Activated CD8-positive, alpha-beta memory T cell treated with anti-CD3 and anti-CD28 coated beads, Interleukin-2, amount 50 U/mL, for 4 hours (primary cell): ENCODE results near the gene ZNF761.
"Not testable (repeated sequence)": the region's sequence is repeated elsewhere in the genome, so short reads cannot be mapped to it uniquely, and the experiment has no call there.

Experiments
- DNase-seq: peaks from one replicate; pipeline ENCODE4 v3.0.0-alpha.2; 2020

ZNF761 gene

DNA sequence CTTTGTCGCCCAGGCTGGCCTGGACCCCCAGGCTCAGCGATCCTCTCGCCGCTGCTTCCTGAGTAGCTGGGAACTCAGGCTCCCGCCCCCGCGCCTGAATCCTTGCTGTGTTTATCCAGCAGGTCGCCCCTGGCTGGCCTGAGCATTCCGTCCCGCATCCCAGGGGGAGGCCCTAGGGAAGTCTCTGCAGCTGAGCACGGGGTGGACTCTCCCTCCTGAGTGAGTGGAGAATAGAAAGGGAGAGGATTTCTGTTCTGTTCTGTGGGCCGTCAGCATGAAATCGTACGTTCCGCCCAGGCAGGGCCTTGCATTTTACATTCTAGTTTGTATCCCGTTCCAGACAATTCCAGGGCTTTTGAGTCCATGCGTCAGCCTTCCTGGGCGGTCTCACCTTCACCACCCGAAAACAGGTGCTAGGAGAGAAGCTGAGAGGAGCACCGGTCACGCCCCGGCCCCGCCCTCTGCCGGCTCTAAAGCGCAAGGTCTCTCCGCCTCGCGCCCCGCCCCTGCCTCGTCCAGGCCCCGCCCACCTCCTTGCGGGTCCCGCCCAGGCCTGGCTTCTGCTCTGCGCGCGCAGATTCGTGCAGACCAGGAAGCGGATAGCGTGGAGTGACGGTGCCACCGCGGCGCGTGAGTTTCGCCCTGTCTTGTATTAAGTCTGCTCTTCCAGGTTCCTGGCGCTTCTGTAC lies at the start of gene ZNF761:
Gene ZNF761 (plus strand): TSS at position 586 of the 689 bp plus-strand sequence. CDS start 15,285 bp downstream, outside the sequence.
- peak; percentile 99 for DNase-seq

DNA sequence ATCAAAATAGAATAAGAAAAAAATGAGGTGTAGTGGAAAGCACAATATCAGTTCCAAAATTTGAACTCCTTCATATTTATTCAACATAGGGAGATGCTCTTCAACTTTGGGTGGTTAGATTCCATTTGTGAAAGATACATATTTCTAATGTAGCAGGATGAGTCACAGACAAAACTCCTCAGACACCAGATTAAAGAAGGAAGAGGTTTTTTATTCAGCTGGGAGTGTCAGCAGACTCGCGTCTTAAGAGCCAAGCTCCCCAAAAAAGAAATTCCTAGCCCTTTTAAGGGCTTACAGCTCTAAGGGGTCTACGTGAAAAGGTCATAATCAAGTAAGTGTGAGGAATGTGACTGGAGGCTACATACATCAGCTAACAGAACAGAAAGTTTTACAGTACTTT lies 43.6 kb upstream of the ZNF761 start:
- no peak for DNase-seq

DNA sequence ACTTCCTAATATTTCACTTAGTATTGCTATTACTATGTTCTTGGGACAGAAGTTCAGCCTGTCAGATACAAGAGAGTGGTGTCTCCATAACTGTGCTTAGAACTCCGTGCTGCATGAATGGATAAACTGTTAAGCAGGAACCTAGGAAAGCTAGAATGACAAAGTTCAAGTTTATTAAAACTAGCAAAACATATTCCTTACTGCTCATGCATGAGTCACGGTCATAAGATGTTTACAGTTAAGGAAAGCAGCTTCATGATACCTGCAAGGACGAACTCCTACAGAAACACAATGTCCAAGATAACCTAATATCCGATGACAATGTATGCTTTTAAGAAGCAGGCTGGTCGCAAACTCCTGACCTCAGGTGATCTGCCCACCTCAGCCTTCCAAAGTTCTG lies 42.9 kb upstream of the ZNF761 start:
- no peak for DNase-seq

DNA sequence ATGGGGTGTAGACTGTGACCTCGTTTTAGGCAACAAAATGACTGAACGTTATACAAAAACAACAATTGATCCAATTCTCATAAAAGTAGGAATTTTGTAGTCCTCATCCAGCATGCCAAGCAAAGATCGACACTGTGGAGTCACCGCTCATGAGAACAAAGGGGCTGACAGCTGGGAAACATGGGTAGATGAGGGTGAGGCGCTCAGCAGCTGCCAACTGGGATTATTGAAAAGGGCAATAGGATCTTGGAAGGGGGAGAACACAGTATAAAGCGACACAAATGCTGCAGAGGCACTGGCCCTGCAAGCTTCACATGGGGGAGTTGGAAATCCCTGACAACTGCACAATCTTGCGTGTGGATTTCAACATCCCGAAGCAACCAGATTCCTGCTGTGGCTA lies 42.2 kb upstream of the ZNF761 start:
- no peak for DNase-seq

DNA sequence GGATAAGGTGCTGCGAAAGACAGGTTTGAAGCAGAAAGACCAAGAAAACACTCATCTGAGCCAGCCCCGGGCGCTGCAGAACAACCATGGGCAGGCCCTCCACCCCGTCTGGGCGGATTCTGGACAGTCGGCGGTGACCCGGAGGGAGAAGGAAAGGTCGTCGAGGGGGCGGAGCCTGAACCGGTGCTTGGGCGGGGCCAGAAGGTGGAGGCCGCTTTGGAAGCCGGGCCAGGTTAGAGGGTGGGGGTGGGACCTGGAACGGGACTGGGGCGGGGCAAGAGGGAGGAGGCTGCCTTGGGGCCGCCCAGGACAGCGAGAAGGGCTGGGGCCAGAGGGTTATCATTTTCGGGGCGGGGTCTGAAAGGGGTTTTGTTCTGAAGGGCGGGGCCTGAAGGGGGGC lies 41.8 kb upstream of the ZNF761 start:
- DNase-seq: no peak

DNA sequence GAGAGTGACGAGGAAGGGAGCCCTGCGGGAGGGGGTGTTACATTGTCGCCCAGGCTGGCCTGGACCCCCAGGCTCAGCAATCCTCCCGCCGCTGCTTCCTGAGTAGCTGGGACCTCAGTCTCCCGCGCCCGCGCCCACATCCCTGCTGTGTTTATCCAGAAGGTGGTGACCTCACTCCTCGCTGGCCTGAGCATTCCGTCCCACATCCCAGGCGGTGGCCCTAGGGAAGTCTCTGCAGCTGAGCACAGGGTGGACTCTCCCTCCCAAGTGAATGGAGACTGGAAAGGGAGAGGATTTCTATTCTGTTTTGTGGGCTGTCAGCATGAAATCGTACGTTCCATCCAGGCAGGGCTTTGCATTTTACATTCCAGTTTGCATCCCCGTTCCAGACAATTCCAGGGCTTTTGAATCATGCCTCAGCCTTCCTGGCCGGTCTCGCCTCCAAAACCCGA lies 37.2 kb upstream of the ZNF761 start:
- no peak for DNase-seq

DNA sequence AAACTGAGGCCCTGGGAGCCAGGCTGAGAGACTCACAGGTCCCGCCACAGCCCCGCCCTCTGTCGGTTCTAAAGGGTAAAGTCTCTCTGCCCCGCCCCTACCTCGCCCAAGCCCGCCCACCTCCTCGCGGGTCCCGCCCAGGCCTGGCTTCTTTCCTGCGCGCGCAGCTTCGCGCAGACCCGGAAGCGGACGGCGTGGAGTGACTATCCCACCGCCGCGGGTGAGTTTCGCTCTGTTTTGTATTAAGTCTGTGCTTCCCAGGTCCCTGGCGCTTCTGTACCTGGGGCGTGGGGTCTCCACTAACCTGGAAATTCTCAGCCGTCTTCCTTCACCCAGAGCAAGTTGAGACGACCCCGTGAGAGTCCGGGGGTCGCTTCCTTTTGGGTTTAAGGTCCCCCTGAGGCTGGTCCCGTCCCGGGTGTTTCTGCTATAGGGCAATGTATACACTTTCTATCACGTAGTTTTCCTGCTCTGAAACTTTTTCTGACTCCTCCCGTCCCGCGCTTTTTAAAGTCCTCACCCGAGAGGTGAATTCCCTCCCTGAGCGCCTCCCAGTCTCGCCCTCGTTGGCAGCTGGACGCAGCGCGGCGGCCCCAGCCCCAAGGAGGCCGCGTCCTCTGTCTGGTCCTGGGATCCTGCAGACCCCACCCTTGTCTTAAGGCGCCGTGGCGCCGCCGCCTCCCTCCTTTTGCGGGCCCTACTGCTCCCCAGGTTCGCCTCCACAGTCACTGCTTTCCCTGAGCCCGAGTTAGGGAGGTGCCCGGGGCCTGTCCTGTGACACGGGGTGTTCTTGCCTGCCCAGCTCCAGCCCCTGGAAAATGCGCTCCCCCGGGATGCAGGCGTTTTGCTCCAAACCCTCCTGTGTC lies 36.6 kb upstream of the ZNF761 start, which contains the start of gene ZNF765:
Gene ZNF765 (plus strand): TSS at position 176 of the 866 bp plus-strand sequence. CDS start 2,867 bp downstream, outside the sequence.
- peak; percentile 98 for DNase-seq

DNA sequence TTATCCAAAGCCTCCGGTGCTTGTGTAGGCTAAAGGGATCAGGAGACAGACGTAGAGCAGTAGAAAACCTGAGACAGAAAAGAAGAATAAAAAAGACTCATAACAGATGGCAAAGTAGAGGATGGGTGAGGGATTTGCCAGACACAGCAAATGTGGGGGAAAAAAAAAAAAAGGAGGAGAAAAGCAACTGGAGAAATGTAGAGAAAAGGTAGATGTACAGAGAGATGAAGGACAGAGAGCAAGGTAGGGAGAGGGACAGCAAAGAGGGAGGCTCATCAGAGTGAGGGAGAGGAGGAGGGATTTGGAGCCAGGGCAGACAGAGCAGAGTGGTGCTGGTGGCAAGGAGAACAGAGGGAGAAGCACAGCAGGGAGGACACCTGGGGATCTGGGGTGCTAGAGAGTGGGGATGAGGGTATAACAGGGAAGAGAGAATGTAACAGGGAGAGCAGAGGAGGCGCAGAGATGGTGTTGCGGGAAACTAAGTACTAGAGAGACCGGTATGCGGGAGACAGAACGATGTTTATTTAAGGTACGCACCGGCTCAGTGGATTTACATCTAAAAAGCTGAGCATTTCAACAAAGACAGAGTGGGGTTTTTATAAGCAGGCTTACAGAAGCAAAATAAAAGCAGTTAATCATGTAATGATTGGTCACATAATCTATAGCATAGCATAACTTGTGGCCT lies 35.8 kb upstream of the ZNF761 start:
- not testable (repeated sequence) for DNase-seq

DNA sequence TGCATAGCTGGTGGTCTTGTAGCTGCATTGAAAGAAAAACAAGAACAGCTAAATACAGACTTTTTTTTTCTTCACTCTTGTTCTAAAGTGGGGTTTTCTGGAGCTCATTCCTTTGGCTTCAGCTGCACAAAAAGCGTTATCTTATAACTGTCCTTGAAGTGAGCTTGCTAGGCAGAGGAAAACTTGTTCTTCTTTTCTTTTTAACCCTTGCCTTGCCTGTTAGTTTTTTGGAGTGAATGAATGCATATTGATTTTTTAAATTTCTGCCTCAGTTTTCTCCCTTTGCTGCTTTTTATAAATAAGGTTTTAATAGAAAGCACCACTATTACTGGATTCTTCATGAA lies 35.3 kb upstream of the ZNF761 start:
- DNase-seq: no peak

DNA sequence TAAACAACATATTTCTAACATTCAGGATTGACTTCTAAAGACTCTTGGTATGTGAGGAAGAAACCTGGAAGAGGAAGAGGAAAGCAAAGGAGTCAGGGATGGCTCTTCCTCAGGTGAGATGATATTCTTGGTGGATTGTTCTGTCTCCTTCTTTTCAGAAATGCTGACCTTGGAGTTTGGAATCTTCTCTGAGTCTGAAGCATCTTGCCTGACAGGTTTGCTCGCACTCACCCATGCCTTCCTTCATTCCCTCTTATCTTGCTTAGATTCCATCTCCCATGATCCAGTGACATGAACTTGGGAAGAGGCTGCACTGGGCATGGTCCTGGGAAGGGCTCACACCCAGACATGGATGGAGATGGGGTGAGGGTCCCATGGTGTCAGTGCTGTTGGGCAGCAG lies 33.9 kb upstream of the ZNF761 start:
- DNase-seq: not testable (repeated sequence)

DNA sequence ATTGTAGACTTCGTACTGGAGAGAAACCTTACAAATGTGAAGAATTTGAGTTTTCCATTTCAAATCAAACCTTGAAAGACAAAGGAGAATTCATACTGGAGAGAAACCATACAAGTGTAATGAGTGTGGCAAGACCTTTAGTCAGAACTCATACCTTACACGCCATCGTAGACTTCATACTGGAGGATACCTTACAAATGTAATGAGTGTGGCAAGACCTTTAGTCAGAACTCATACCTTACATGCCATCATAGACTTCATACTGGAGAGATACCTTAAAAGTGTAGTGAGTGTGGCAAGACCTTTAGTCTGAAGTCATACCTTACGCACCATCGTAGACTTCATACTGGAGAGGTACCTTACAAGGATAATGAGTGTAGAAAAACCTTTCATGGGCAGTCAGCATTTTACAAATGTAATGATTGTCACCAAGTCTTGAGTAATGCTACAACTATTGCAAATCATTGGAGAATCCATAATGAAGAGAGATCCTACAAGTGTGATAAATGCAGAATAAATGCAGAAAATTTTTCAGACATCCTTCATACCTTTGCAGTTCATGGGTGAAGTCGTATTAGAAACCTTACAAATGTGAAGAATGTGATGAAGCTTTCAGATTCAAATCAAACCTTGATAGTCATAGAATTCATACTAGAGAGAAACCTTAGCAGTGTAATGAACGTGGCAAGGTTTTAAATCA lies 22.1 kb upstream of the ZNF761 start:
- no peak for DNase-seq

DNA sequence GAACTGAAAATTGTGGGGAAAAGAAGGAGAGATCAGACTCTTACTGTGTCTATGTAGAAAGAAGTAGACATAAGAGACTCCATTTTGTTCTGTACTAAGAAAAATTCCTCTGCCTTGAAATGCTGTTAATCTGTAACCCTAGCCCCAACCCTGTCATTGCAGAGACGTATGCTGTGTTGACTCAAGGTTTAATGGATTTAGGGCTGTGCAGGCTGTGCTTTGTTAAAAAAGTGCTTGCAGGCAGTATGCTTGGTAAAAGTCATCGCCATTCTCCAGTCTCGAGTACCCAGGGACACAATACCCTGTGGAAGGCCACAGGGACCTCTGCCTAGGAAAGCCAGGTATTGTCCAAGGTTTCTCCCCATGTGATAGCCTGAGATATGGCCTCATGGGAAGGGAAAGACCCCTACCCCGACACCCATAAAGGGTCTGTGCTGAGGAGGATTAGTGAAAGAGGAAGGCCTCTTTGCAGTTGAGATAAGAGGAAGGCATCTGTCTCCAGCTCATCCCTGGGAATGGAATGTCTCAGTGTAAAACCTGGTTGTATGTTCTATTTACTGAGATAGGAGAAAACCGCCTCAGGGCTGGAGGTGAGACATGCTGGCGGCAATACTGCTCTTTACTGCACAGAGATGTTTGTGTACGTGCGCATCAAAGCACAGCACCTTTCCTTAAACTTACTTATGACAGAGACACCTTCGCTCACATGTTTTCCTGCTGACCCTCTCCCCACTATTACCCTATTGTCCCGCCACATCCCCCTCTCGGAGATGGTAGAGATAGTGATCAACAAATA lies 11.1 kb upstream of the ZNF761 start:
- not testable (repeated sequence) for DNase-seq

DNA sequence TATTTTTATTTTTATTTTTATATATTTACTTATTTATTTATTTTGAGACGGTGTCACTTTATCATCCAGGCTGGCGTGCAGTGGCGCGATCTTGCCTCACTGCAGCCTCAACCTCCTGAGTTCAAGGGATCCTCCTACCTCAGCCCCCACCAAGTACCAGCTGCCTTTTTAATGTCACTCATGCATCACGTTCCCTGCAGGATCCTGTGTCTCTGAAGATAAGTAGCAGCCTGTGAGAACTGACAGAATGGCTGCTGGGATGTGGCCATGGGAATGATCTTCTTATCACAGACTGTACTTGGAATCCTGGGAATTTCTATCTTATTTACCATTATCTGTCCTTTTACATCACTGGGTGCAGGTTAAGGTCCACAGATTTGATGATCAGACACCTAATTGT lies 9.2 kb upstream of the ZNF761 start:
- no peak for DNase-seq

DNA sequence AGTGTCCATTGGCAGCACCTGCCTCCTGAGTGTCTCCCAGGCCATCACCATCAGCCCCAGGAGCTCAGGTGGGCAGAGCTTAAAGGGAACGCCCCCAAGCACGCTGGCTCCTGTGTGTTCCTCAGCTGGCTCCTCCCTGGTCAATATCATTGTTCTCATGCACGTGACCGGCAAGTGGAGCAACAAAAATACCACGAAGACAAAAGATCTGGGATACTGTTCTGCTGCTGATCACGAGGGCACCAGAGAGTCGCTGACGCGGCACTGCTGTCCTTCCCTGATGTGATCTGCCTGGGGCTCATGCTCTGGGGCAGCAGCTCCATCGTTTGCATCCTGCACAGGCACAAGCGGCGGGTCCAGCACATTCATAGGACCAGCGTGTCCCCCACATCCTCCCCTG lies 8.7 kb upstream of the ZNF761 start:
- not testable (repeated sequence) for DNase-seq

DNA sequence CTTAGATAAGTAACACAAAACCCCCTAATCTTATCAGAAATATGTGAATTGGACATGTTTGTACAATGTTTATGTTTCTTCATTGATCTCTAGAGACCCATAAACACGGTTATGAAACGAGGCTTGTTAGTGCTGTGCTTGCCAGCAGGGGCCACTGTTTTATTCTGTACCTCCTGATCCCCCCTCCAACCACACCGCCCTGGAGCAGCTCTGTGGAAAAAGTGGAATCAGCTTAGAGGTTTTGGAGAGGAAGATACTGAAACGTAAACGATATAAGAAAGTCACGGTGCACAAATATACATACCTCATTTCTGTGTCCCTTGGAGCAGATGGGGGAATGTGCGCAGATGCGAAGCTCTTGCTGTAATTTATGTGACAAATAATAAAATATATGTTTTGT lies 8.1 kb upstream of the ZNF761 start:
- DNase-seq: not testable (repeated sequence)

DNA sequence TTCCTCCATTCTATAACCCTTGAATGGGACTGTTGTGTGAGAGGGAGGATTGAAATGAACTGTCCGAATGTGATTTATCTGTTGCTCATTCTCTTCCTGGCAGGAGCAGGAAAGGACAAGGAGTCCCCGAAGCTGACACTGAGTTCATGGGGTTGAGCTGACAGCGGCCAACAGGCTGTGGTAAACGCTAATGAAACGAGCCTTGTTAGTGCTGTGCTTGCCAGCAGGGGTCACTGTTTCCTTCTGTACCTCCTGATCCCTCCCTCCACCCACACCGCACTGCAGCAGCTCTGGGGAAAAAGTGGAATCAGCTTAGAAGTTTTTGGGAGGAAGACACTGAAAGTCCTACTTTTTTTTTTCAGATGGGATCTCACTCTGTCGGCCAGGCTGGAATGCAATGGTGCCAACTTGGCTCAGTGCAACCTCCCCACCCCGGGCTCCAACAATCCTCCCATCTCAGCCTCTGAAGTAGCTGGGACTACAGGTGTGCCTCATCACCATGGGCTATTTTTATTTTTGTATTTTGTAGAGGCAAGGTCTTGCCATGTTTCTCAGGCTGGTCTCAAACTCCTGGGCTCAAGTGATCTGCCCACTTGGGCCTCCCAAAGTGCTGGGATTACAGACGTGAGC lies 6.7 kb upstream of the ZNF761 start:
- DNase-seq: peak; percentile 70

DNA sequence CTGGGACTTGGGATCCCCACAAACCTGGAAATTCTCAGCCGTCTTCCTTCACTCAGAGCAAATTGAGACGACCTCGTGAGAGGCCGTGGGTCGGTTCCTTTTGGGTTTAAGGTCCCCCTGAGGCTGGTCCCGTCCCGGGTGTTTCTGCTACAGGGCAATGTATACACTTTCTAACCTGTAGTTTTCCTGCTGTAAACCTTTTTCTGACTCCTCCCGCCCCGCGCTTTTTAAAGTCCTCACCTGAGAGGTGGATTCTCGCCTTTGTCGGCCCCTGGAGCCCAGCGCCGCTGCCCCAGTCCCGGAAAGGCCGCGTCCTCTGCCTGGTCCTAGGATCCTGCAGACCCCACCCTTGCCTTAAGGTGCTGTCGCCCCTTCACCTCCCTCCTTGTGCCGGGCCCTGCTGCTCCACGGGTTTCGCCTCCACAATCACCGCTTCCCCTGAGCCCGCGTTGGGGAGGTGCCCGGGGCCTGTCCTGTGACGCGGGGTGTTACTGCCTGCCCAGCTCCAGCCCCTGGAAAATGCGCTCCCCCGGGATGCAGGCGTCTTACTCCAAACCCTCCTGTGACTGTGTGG lies 391 bp downstream of the ZNF761 start:
- DNase-seq: peak; percentile 19

DNA sequence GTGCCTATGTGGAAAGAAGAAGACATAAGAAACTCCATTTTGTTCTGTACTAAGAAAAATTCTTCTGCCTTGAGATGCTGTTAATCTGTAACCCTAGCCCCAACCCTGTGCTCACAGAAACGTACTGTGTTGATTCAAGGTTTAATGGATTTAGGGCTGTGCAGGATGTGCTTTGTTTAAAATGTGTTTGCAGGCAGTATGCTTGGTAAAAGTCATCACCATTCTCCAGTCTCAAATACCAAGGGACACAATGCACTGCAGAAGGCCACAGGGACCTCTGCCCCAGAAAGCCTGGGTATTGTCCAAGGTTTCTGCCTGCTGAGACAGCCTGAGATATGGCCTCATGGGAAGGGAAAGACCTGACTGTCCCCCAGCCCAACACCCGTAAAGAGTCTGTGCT lies 12.0 kb downstream of the ZNF761 start:
- not testable (repeated sequence) for DNase-seq

DNA sequence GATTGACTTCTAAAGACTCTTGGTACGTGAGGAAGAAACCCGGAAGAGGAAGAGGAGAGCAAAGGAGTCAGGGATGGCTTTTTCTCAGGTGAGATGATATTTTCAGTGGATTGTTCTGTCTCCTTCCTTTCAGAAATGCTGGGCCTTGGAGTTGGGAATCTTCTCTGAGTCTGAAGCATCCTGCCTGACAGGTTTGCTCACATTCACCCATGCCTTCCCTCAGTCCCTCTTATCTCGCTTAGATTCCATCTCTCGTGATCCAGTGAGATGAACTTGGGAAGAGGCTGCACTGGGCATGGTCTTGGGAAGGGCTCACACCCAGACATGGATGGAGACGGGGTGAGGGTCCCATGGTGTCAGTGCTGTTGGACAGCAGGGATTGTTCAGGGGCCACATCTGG lies 15.4 kb downstream of the ZNF761 start:
- DNase-seq: not testable (repeated sequence)

DNA sequence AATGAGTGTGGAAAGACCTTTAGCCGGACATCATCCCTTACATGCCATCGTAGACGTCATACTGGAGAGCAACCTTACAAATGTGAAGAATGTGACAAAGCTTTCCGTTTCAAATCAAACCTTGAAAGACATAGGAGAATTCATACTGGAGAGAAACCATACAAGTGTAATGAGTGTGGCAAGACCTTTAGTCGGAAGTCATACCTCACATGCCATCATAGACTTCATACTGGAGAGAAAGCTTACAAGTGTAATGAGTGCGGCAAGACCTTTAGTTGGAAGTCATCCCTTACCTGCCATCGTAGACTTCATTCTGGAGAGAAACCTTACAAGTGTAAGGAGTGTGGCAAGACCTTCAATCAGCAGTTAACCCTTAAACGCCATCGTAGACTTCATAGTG lies 24.0 kb downstream of the ZNF761 start:
- DNase-seq: no peak

DNA sequence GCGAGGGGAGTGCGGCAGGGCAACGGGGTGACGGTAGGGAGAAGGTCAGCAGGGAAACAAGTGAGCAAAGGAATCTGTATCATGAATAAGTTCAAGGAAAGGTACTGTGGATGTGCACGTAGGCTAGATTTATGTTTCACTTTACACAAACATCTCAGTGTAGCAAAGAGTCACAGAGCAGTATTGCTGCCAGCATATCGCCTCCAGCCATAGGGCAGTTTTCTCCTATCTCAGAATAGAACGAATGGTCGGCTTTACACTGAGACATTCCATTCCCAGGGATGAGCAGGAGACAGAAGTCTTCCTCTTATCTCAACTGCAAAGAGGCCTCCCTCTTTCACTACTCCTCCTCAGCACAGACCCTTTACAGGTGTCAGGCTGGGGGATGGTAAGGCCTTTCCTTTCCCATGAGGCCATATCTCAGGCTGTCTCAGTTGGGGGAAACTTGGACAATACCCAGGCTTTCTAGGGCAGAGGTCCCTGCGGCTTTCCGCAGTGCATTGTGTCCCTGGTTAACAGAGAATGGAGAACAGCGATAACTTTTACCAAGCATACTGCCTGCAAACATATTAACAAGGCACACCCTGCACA lies 28.4 kb downstream of the ZNF761 start:
- not testable (repeated sequence) for DNase-seq
